Lower leg skin (tissue), 4 donors: ENCODE results near the gene KIF25. TPM values are rescaled to one million over a fixed set of nuclear protein-coding genes. Genes with fewer than 3 reads are reported as not detected.

Experiments used
- DNase-seq, 2 donors: peaks; one replicate each; pipeline ENCODE4 v3.0.0-alpha.2; 2019; ENCODE audit warnings: low spot score in 2 of 2
- H3K4me3 ChIP-seq: fragments of 200-600 bp; sonication (generic); 2 replicates; pipeline ENCODE4 v1.5.1; 2017; ENCODE audit warnings: mild to moderate bottlenecking, low read depth; ENCODE audit not compliant: poor library complexity, severe bottlenecking
- POLR2A ChIP-seq, 2 donors: fragments of 450-650 bp; IDR thresholded peaks; one replicate each; pipeline ENCODE4 v1.6.1; 2016 to 2017; ENCODE audit warnings: antibody characterized with exemption in 2 of 2, mild to moderate bottlenecking in 1 of 2, moderate library complexity in 1 of 2
- WGBS, 2 donors: methylation state at CpG; one replicate each; pipeline ENCODE4 v1.1.5; 2018; 5-methylcytosine and 5-hydroxymethylcytosine counted together
- intact Hi-C: fragments of 100-400 bp; cut with DNase I; formaldehyde crosslinking; loops from one replicate; pipeline ENCODE4 v1.15.0; 2023; ENCODE audit warnings: low total_unique reads
- total RNA-seq, 4 donors: library from RNA; depleted of rRNA; stranded (reverse); fragments of >200 nt; gene quantifications; one replicate each; pipeline ENCODE4 v1.1.0, GENCODE V29; 2016
- TF ChIP-seq, protein P1 (sequence below), 3 donors: fragments of 450-650 bp; IDR thresholded peaks; one replicate each; pipeline ENCODE4 v1.5.1; 2016; ENCODE audit warnings: antibody characterized with exemption in 3 of 3, mild to moderate bottlenecking in 3 of 3, moderate library complexity in 2 of 3

Gene KIF25
- total RNA-seq, 4 donors from 2014 or later: 0.29 to 0.86 TPM; not detected in 2

DNA sequence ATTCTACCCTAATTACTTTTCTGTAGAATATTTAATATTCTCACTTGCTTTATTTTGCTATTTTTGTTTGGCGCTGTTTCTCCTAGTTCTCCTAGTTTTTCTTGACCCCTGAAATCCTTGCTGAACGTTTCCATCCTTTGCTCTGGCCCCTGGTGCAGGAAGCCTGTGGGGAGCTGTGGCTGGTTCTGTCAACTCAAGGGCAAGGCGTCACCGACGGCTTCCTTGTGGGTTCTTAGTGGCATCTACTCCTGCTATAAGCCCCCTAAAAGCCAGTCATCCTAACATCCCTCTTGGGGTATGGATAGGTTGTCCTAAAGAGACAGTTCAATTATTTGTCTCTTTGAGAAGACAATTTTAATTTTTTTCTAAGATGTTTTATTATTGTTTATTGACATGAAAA, 36.9 kb upstream of the KIF25 start:
- 94 to 96% methylated on average over 5 of the region's 5 CpGs for WGBS, 2 donors
- H3K4me3 ChIP-seq: no peak overlapping the region
- intact Hi-C loops: no loop called here
- TF ChIP-seq, protein P1, sequence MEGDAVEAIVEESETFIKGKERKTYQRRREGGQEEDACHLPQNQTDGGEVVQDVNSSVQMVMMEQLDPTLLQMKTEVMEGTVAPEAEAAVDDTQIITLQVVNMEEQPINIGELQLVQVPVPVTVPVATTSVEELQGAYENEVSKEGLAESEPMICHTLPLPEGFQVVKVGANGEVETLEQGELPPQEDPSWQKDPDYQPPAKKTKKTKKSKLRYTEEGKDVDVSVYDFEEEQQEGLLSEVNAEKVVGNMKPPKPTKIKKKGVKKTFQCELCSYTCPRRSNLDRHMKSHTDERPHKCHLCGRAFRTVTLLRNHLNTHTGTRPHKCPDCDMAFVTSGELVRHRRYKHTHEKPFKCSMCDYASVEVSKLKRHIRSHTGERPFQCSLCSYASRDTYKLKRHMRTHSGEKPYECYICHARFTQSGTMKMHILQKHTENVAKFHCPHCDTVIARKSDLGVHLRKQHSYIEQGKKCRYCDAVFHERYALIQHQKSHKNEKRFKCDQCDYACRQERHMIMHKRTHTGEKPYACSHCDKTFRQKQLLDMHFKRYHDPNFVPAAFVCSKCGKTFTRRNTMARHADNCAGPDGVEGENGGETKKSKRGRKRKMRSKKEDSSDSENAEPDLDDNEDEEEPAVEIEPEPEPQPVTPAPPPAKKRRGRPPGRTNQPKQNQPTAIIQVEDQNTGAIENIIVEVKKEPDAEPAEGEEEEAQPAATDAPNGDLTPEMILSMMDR (IDR thresholded peaks at IDR 0.05): no peak
- TF ChIP-seq POLR2A (IDR thresholded peaks at IDR 0.05): no peak
- DNase-seq: no peak

DNA sequence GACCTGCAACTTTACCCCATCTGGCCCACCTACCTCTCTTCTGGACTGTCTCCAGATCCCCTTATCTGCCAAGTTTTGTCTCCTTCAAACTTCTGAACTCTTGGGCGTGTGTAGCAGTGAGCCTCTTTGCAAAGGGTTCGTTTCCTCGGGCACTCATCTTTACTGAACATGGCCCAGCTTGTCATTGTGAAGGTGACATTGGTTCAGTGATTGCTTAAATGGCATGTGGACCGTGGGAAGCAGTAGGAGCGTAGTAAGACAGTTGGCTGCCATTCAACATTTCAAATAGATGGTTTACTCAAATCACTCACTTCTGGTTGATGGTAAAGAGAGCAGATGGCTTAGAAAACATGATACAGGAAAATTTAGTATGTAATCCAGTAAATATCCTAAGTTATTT, 34.8 kb upstream of the KIF25 start:
- DNase-seq: no peak
- 73 to 80% methylated on average over 5 of the region's 5 CpGs for WGBS, 2 donors
- TF ChIP-seq POLR2A (IDR thresholded peaks at IDR 0.05): no peak
- TF ChIP-seq, protein P1 (IDR thresholded peaks at IDR 0.05): no peak
- intact Hi-C loops: no loop called here
- no peak overlapping the region for H3K4me3 ChIP-seq

DNA sequence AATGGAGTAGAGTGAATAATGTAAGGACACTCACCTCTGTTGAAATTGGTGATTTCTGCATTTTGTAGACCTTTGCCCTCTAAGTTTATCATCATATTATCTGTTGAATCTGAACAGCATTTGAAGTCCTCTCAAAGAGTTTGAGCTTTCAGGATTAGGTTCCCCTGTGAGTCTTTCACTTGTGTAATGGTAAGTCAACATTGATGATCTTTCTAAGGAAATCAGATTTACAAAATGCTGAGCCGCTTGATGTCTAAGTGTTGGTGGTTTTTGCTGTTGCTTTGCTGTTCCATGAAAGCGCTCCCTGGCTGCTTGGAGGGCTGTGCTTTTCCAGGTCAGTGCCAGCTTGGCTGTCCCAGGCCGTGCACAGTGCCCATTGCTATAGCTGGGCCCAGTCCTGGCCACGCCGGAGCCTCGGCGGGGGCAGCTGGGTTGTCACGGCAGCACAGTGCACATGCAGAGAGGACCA, 33.8 kb upstream of the KIF25 start:
- intact Hi-C loops: no loop called here
- WGBS, 2 donors: 90 to 93% methylated on average over 8 of the region's 8 CpGs
- no peak for DNase-seq
- TF ChIP-seq, protein P1 (IDR thresholded peaks at IDR 0.05): no peak
- TF ChIP-seq POLR2A (IDR thresholded peaks at IDR 0.05): no peak
- H3K4me3 ChIP-seq: no peak overlapping the region

DNA sequence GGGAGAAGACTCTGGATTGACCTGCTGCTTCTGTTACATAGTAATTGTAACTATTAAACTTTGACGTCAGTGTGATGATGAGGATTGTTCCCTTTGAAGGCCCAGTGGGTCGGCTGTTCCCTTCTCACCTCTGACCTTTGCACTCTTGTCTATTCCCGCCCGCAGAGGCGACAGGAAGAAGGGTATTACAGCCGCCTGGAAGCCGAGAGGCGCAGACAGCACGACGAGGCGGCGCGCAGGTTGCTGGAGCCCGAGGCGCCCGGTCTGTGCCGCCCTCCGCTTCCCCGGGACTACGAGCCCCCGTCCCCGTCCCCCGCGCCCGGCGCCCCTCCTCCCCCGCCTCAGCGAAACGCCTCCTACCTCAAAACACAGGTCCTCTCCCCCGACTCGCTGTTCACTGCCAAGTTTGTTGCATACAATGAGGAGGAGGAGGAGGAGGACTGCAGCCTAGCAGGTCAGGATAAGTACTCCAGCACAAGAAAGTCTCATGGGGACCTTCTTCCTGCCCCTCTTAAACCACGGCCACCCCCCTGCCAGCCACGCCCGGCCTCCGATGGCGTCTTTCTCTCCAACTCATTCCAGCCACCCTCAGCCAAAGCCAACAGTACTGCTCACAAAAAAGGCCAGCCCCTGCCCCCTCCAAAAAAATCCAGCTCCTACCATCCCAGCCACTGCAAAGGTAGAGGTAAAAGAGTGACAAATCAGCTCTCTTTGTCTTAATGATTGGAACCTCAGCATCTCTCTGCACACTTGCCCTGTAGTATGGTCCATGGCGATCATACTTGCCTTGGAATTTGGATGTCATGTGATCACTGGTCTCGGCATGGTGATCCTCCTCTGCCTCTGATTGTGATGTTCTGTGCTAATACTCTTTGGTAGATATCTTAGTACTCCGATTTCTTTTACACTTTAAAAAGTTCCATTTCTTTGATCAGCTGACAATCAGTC, 31.6 kb upstream of the KIF25 start:
- TF ChIP-seq POLR2A (IDR thresholded peaks at IDR 0.05): no peak
- TF ChIP-seq, protein P1 (IDR thresholded peaks at IDR 0.05): no peak
- no peak for DNase-seq
- intact Hi-C loops: no loop called here
- WGBS, 2 donors: 90% methylated on average over 39 of the region's 39 CpGs
- no peak overlapping the region for H3K4me3 ChIP-seq

DNA sequence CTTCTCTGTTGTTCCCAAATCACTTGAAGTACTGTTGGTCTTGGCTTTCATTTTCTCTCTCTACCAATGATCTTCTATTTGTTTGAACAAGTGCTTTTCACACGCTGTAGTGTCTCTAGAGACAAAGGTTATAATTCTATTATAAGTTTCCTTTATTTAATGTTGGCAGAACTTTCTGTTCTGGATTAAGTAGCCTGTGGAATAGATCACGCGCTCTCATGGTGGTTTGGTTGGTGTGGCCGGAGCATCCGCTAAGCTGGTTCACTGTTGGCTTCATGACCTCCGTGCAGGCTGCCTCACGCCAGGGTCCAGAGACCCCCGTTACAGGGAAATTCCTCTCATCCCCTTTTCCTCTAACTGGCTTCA, 30.9 kb upstream of the KIF25 start:
- WGBS, 2 donors: 89 to 94% methylated on average over 8 of the region's 8 CpGs
- intact Hi-C loops: no loop called here
- TF ChIP-seq, protein P1 (IDR thresholded peaks at IDR 0.05): no peak
- DNase-seq: no peak
- no peak overlapping the region for H3K4me3 ChIP-seq
